ENCODE measurements around the gene WNK1.
"Not testable (repeated sequence)": the region's sequence is repeated elsewhere in the genome, so short reads cannot be mapped to it uniquely, and the experiment has no call there.

Gene WNK1

GRCh38 chr12:751999-752694 lies at the start of gene WNK1:
Gene WNK1 (plus strand): TSS chr12:752579. CDS start chr12:753566, 987 bp downstream.
- DNase-seq: peak; percentile 73 to 98 (median 96)

GRCh38 chr12:704516-705242 lies 47.7 kb upstream of the WNK1 start:
- no peak for DNase-seq

GRCh38 chr12:708084-708483 lies 44.3 kb upstream of the WNK1 start:
- DNase-seq: not testable (repeated sequence)

GRCh38 chr12:709455-710020 lies 42.8 kb upstream of the WNK1 start:
- no peak for DNase-seq

GRCh38 chr12:712172-712863 lies 40.1 kb upstream of the WNK1 start:
- DNase-seq: peak in 12 of 51 donors; percentile 1 to 60 (median 22)

- DNase-seq: peak in 1 of 51 donors; percentile 17
Observed at GRCh38 chr12:713281-713875, 39.0 kb upstream of the WNK1 start.

GRCh38 chr12:716506-716905 lies 35.9 kb upstream of the WNK1 start:
- no peak for DNase-seq

- DNase-seq: no peak
Observed at GRCh38 chr12:718756-719102, 33.6 kb upstream of the WNK1 start.

GRCh38 chr12:720231-720941 lies 32.0 kb upstream of the WNK1 start:
- no peak for DNase-seq

- DNase-seq: no peak
Observed at GRCh38 chr12:724194-724855, 28.1 kb upstream of the WNK1 start.

- no peak for DNase-seq
Observed at GRCh38 chr12:725076-725475, 27.3 kb upstream of the WNK1 start.

- no peak for DNase-seq
Observed at GRCh38 chr12:726281-727140, 25.9 kb upstream of the WNK1 start.

GRCh38 chr12:727321-727720 lies 25.1 kb upstream of the WNK1 start:
- DNase-seq: no peak

GRCh38 chr12:728781-729180 lies 23.6 kb upstream of the WNK1 start:
- no peak for DNase-seq

- no peak for DNase-seq
Observed at GRCh38 chr12:729221-729620, 23.2 kb upstream of the WNK1 start.

- no peak for DNase-seq
Observed at GRCh38 chr12:730550-730949, 21.8 kb upstream of the WNK1 start.

GRCh38 chr12:737122-737739 lies 15.1 kb upstream of the WNK1 start:
- DNase-seq: no peak

GRCh38 chr12:738712-739111 lies 13.7 kb upstream of the WNK1 start:
- DNase-seq: no peak

- DNase-seq: no peak
Observed at GRCh38 chr12:739349-739748, 13.0 kb upstream of the WNK1 start.
